ENCODE data around the gene RELL2. TPM values are rescaled to one million over a fixed set of nuclear protein-coding genes. Genes with fewer than 3 reads are reported as not detected.

RELL2 gene
- total RNA-seq, 2 donors from 2014 or later: 2.1 to 6.7 TPM

DNA sequence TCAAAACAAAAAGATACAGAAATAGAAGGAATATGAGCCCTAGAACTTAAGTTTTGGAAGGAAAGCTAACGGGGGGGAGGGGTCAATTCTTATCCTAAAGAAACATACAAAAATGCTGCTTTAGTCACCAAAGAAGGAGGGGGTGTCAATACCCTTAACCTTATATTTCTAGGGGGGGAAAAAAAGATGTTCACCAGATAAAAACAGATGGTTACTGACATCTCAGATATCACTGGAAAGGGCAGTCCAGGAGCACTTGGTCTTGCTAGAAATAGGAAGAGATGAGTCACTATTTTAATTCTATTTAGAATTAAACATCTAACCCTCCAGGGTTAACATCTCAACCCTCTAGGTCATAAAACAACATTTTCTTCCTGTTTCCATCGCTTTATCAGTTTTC is 19.7 kb upstream of the RELL2 start:
- Histone ChIP-seq H3K4me3 (peak overlapping the region; percentile 94), H3K9ac (ENCODE audit: low read depth in 2 of 2, low read length in 2 of 2) (peak overlapping the region in 1 of 2 donors; percentile 73), H3K27me3 (no peaks in the 10 kb centered on the region), H3K27ac (peak overlapping the region; percentile 96), H3K36me3 (peaks cover 9% of the 10 kb centered on the region), H3K9me3 (no peaks in the 10 kb centered on the region), H3K4me1 (no peaks in the 10 kb centered on the region)
- intact Hi-C loops (cut with DNase I): no loop called here
- no peak for DNase-seq
- TF ChIP-seq, protein P1, sequence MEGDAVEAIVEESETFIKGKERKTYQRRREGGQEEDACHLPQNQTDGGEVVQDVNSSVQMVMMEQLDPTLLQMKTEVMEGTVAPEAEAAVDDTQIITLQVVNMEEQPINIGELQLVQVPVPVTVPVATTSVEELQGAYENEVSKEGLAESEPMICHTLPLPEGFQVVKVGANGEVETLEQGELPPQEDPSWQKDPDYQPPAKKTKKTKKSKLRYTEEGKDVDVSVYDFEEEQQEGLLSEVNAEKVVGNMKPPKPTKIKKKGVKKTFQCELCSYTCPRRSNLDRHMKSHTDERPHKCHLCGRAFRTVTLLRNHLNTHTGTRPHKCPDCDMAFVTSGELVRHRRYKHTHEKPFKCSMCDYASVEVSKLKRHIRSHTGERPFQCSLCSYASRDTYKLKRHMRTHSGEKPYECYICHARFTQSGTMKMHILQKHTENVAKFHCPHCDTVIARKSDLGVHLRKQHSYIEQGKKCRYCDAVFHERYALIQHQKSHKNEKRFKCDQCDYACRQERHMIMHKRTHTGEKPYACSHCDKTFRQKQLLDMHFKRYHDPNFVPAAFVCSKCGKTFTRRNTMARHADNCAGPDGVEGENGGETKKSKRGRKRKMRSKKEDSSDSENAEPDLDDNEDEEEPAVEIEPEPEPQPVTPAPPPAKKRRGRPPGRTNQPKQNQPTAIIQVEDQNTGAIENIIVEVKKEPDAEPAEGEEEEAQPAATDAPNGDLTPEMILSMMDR (IDR thresholded peaks at IDR 0.05): no peak

DNA sequence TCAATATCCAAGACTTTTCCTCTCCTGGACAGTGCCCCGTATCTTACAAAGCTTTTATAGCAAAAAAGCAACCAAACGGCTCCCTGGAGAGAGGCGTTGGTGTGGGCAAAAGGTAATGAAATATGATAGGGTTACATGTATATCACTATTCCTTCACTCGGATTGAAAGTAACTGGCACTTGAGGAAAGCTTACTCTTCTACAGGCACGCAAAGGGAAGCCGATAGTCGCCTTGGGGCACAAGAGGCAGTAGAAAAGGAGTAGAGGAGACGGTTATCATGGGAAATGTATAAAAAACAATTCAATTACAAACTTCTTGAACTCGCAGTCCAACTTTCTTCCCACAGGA is 19.1 kb upstream of the RELL2 start:
- Histone ChIP-seq H3K9me3 (no peaks in the 10 kb centered on the region), H3K4me1 (no peaks in the 10 kb centered on the region), H3K36me3 (peaks cover 9% of the 10 kb centered on the region), H3K27me3 (no peaks in the 10 kb centered on the region), H3K27ac (peak overlapping the region; percentile 96), H3K9ac (ENCODE audit: low read depth in 2 of 2, low read length in 2 of 2) (peak overlapping the region; percentile 73 to 87), H3K4me3 (peak overlapping the region; percentile 94)
- DNase-seq: peak; percentile 24
- TF ChIP-seq, protein P1 (IDR thresholded peaks at IDR 0.05): no peak
- intact Hi-C loops (cut with DNase I): no loop called here

- peak overlapping the region; percentile 73 to 87 for H3K9ac ChIP-seq (ENCODE audit: low read depth in 2 of 2, low read length in 2 of 2)
- intact Hi-C loops (cut with DNase I): no loop called here
- peak; percentile 81 for DNase-seq
- H3K9me3 ChIP-seq: no peaks in the 10 kb centered on the region
- H3K4me3 ChIP-seq: peak overlapping the region; percentile 94
- no peaks in the 10 kb centered on the region for H3K4me1 ChIP-seq
- no peaks in the 10 kb centered on the region for H3K27me3 ChIP-seq
- TF ChIP-seq, protein P1 (IDR thresholded peaks at IDR 0.05): no peak
- H3K36me3 ChIP-seq: peaks cover 9% of the 10 kb centered on the region
- H3K27ac ChIP-seq: peak overlapping the region; percentile 96
Measured at GRCh38 chr5:141618030-141618803, 18.6 kb upstream of the RELL2 start.

DNA sequence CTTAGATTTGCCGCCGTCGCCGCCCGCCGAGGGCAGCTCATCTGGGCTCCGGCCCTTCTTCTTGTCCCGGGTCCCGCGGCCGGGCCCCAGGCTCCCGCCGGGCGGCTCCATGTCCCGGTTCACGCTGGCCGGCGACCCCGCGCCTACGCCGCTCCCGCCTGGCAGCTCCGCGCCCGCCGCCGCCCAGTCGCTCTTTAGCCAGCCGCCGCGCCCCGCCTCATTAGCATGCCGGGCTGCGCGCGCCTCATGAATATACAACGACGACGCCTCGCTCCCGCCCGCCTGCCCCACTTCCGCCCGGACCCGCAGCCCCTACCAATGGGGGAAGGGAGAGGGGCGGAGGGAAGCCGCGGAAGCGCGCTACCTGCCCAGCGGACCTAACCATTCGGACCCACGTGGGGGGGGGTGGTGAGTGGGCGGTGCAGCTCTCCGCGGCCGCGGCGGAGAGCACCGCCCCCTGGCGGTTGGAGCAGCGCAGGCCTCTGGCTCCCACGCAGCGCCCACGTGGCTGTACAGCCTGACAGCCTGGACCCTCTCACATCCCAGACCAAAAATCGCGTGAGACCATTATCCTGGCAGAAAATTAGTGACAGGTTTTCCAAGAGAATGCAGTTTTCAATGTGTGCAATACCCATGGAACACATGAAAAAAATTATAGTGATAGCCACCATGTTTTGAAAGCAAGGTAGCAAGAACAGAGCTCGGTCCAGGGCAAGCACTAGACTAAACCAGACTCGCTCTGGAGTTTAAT is 17.8 kb upstream of the RELL2 start, which contains the start of gene DIAPH1:
DIAPH1 (minus strand) TSS at position 197 of the 751 bp plus-strand sequence; CDS start at position 111, 86 bp downstream.
- Histone ChIP-seq H3K9ac (ENCODE audit: low read depth in 2 of 2, low read length in 2 of 2) (peak within 1 kb of the TSS; percentile 73 to 87), H3K4me3 (peak within 1 kb of the TSS; percentile 94), H3K9me3 (no peaks in the 10 kb centered on the region), H3K27ac (peak within 1 kb of the TSS; percentile 96), H3K27me3 (no peaks in the 10 kb centered on the region), H3K4me1 (no peaks in the 10 kb centered on the region), H3K36me3 (peaks cover 9% of the 10 kb centered on the region)
- intact Hi-C loops (cut with DNase I): loop anchor here (1.0 kb wide), 1 partner anchor 26 kb away; no protein-coding TSS in a partner anchor
- DNase-seq: peak; percentile 98
- TF ChIP-seq, protein P1 (IDR thresholded peaks at IDR 0.05): peak; percentile 95

GRCh38 chr5:141623186-141623585 is 13.6 kb upstream of the RELL2 start:
- no peaks in the 10 kb centered on the region for H3K4me1 ChIP-seq
- TF ChIP-seq, protein P1 (IDR thresholded peaks at IDR 0.05): no peak
- H3K36me3 ChIP-seq: peaks cover 9% of the 10 kb centered on the region
- no peak overlapping the region for H3K4me3 ChIP-seq
- no peak overlapping the region for H3K27ac ChIP-seq
- intact Hi-C loops (cut with DNase I): no loop called here
- DNase-seq: no peak
- no peaks in the 10 kb centered on the region for H3K27me3 ChIP-seq
- no peak overlapping the region for H3K9ac ChIP-seq (ENCODE audit: low read depth in 2 of 2, low read length in 2 of 2)
- no peaks in the 10 kb centered on the region for H3K9me3 ChIP-seq
